Peyer's patch (tissue), 4 donors: ENCODE results near the gene MGMT. TPM values are rescaled to one million over a fixed set of nuclear protein-coding genes. Genes with fewer than 3 reads are reported as not detected.

Experiments
- DNase-seq, 3 donors: peaks; one replicate each; pipeline ENCODE4 v3.0.0-alpha.2; 2017 to 2019
- H3K27ac ChIP-seq, 4 donors: fragments of 200-600 bp; sonication (generic); one replicate each; pipeline ENCODE4 v1.5.1; 2016 to 2019
- H3K27me3 ChIP-seq, 2 donors: fragments of 200-600 bp; sonication (generic); one replicate each; pipeline ENCODE4 v1.5.1; 2019
- H3K36me3 ChIP-seq, 3 donors: fragments of 200-600 bp; sonication (generic); one replicate each; pipeline ENCODE4 v1.5.1; 2016 to 2019
- H3K4me1 ChIP-seq, 4 donors: fragments of 200-600 bp; sonication (generic); one replicate each; pipeline ENCODE4 v1.5.1; 2016 to 2019
- H3K4me3 ChIP-seq, 4 donors: fragments of 200-600 bp; sonication (generic); 1 replicate in 3 of 4; 2 replicates in 1 of 4; pipeline ENCODE4 v1.5.1; 2016 to 2019; ENCODE audit warnings: mild to moderate bottlenecking in 1 of 4
- H3K9me3 ChIP-seq, 4 donors: fragments of 200-600 bp; sonication (generic); one replicate each; pipeline ENCODE4 v1.5.1; 2016 to 2019; ENCODE audit warnings: mild to moderate bottlenecking in 1 of 4
- POLR2A ChIP-seq, 2 donors: fragments of 450-650 bp; IDR thresholded peaks; one replicate each; pipeline ENCODE4 v1.5.1; 2017; ENCODE audit warnings: antibody characterized with exemption in 2 of 2, mild to moderate bottlenecking in 2 of 2, moderate library complexity in 2 of 2
- total RNA-seq, 4 donors: library from RNA; depleted of rRNA; stranded (reverse); fragments of >200 nt; gene quantifications; one replicate each; pipeline ENCODE4 v1.1.0, GENCODE V29; 2016
- TF ChIP-seq, protein P1 (sequence below), 6 experiments: fragments of 450-650 bp in 4 of 6; fragments of 200-600 bp in 2 of 6; sonication (generic) in 1 of 6; IDR thresholded peaks; one replicate each; pipeline ENCODE4 v1.5.1; 2017 to 2019; ENCODE audit warnings: antibody characterized with exemption in 6 of 6, mild to moderate bottlenecking in 3 of 6, moderate library complexity in 1 of 6

MGMT gene
- total RNA-seq, 4 donors from 2014 or later = 24.5 to 43.7 (median 35.3) TPM

- Histone ChIP-seq H3K27ac (no peak overlapping the region), H3K36me3 (no peaks in the 10 kb centered on the region), H3K4me1 (no peaks in the 10 kb centered on the region), H3K9me3 (peaks cover 0 to 6% (median 0%) of the 10 kb centered on the region in 4 donors), H3K4me3 (no peak overlapping the region), H3K27me3 (no peaks in the 10 kb centered on the region)
- TF ChIP-seq, protein P1, sequence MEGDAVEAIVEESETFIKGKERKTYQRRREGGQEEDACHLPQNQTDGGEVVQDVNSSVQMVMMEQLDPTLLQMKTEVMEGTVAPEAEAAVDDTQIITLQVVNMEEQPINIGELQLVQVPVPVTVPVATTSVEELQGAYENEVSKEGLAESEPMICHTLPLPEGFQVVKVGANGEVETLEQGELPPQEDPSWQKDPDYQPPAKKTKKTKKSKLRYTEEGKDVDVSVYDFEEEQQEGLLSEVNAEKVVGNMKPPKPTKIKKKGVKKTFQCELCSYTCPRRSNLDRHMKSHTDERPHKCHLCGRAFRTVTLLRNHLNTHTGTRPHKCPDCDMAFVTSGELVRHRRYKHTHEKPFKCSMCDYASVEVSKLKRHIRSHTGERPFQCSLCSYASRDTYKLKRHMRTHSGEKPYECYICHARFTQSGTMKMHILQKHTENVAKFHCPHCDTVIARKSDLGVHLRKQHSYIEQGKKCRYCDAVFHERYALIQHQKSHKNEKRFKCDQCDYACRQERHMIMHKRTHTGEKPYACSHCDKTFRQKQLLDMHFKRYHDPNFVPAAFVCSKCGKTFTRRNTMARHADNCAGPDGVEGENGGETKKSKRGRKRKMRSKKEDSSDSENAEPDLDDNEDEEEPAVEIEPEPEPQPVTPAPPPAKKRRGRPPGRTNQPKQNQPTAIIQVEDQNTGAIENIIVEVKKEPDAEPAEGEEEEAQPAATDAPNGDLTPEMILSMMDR (IDR thresholded peaks at IDR 0.05) = no peak
- TF ChIP-seq POLR2A (IDR thresholded peaks at IDR 0.05) = no peak
- no peak for DNase-seq
Observed at GRCh38 chr10:129511086-129511485, 44.0 kb downstream of the MGMT start.

GRCh38 chr10:129511758-129512157, 44.7 kb downstream of the MGMT start:
- Histone ChIP-seq H3K27me3 (no peaks in the 10 kb centered on the region), H3K4me1 (no peaks in the 10 kb centered on the region), H3K36me3 (no peaks in the 10 kb centered on the region), H3K27ac (no peak overlapping the region), H3K4me3 (no peak overlapping the region), H3K9me3 (peaks cover 0 to 6% (median 0%) of the 10 kb centered on the region in 4 donors)
- no peak for TF ChIP-seq POLR2A (IDR thresholded peaks at IDR 0.05)
- TF ChIP-seq, protein P1 (IDR thresholded peaks at IDR 0.05) = no peak
- no peak for DNase-seq

DNA sequence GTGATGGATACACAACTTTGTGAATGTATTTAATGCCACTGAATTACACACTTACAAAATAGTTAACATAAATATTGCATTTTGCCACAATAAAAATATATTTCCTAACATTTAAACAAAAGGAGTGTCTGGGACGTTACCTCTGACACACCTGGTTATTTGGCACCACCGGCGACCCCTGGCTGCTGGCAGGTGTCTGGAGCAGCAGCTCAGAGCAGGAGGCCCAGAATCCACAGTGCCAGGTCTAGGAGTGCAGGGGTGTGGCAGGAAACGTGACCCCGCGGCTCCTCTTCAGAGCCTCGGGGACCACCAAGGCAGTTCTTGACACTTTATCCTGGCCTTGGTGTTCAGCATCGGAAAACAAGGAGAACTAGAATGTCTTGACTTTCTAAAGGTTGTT, 46.3 kb downstream of the MGMT start:
- Histone ChIP-seq H3K4me3 (no peak overlapping the region), H3K4me1 (no peaks in the 10 kb centered on the region)

GRCh38 chr10:129514568-129515451, 47.8 kb downstream of the MGMT start:
- no peak overlapping the region for H3K4me3 ChIP-seq
- H3K27me3 ChIP-seq = no peaks in the 10 kb centered on the region
- no peak overlapping the region for H3K27ac ChIP-seq
- no peaks in the 10 kb centered on the region for H3K36me3 ChIP-seq
- no peaks in the 10 kb centered on the region for H3K9me3 ChIP-seq
- no peak for TF ChIP-seq POLR2A (IDR thresholded peaks at IDR 0.05)
- TF ChIP-seq, protein P1 (IDR thresholded peaks at IDR 0.05) = no peak
- no peaks in the 10 kb centered on the region for H3K4me1 ChIP-seq
- DNase-seq = peak in 1 of 3 donors; percentile 9

More for the DNA sequence above, 46.3 kb downstream of the MGMT start:
- Histone ChIP-seq H3K36me3 (no peaks in the 10 kb centered on the region), H3K27me3 (no peaks in the 10 kb centered on the region), H3K27ac (no peak overlapping the region), H3K9me3 (no peaks in the 10 kb centered on the region)
- DNase-seq = peak in 1 of 3 donors; percentile 7
- TF ChIP-seq, protein P1 (IDR thresholded peaks at IDR 0.05) = no peak
- TF ChIP-seq POLR2A (IDR thresholded peaks at IDR 0.05) = no peak

DNA sequence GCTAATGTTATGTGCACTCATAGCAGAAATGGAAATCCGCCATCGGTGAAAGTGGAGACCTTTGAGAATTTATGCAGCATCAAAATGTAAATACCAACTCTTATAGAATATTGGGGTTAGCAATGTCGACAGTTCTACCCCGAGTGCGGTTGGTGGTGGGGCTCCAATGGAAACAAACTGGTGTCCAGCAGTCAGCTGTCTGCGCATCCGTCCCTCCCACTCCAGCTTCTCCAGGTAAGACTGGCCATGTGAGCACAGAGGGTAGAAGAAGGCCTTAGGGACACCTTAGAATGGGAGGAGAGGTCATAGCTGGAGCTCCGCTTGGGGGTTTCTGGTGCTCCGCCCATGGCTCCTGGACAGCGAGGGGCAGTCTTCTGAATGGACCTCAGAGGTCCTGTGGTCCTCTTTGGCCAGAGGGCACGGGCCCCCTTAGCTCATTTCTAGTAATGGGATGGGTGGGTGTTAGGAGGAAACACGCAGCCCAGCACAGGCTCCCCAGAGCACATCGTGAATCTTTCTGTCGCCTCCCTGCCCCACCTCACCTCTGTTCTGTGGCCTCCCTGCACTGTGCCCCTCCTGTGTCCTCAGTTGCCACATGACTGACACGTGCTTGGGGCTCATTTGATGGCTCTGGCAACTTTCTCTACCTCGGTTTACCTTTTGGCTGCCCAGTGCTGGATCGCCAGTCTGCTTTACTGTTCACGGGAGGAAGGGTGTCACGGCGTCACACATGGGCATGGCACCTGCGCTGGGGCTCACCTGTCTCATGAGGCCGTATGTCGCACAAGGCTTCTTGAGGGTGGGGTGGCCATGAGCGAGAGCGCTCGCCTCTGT, 50.0 kb downstream of the MGMT start:
- no peaks in the 10 kb centered on the region for H3K27me3 ChIP-seq
- DNase-seq = no peak
- no peak for TF ChIP-seq POLR2A (IDR thresholded peaks at IDR 0.05)
- TF ChIP-seq, protein P1 (IDR thresholded peaks at IDR 0.05) = no peak
- H3K9me3 ChIP-seq = no peaks in the 10 kb centered on the region
- no peaks in the 10 kb centered on the region for H3K4me1 ChIP-seq
- no peak overlapping the region for H3K27ac ChIP-seq
- H3K36me3 ChIP-seq = no peaks in the 10 kb centered on the region
- no peak overlapping the region for H3K4me3 ChIP-seq
